COLO668 (cell line): ENCODE measurements around the gene RNF26.

Experiments
- DNase-seq: peaks from one replicate; lab custom pipeline; 2025; ENCODE audit not compliant: unreplicated experiment; lab: John Stamatoyannopoulos, UW

RNF26 gene

DNA sequence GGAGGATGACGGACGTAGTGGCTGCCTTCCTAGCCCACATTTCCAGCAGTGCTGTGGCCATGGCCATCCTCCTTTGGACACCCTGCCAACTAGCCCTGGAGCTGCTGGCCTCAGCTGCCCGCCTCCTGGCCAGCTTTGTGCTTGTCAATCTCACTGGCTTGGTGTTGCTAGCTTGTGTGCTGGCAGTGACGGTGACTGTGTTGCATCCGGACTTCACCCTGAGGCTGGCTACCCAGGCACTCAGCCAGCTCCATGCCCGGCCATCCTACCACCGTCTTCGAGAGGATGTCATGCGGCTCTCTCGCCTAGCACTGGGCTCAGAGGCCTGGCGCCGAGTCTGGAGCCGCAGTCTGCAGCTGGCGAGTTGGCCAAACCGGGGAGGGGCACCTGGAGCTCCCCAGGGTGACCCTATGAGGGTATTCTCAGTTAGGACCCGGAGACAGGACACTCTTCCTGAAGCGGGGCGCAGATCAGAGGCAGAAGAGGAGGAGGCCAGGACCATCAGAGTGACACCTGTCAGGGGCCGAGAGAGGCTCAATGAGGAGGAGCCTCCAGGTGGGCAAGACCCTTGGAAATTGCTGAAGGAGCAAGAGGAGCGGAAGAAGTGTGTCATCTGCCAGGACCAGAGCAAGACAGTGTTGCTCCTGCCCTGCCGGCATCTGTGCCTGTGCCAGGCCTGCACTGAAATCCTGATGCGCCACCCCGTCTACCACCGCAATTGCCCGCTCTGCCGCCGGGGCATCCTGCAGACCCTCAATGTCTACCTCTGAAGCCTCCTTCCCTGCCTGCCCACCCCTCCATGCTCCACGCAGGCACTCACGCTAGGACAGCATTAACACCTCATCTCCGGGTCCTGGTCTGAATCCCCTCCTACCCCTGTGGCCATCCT, 1.6 kb downstream of the RNF26 start:
- no peak for DNase-seq

DNA sequence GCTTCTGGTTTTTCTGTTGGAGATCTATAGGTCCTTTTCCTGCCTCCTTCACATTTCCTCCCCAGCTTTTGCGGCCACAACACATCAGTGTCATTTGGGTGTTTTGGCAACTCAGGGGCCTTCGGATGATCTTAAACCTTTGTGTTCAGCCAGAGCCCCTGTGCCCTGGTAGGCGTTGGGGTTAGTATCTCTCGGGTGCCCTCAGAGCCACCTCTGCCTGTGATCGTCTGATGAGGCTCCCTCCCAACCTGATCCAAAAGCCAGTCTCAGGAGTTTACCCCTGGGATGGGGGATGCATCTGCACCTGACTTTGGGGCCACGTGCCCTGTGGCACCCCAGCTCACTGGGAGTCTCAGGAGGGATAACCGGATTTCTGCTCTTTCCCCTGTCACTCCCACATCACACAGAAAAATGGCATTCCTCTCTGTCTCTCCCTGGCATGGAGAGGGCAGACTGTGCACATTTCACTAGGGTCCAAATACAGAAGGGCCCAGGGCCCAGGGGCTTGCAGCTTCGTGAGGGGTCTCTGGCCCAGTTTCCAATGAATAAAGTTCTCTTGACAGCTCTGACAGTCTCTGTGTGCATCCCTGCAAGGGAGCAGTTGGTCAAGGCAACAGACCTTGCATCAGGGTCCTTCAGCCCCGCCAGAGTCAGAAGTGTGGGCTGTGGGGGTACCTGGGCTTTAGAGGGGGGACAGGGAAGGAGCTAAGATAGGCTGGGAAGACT, 2.6 kb downstream of the RNF26 start:
- no peak for DNase-seq

- DNase-seq, result no peak
Measured at GRCh38 chr11:119337581-119338317, 3.4 kb downstream of the RNF26 start.

DNA sequence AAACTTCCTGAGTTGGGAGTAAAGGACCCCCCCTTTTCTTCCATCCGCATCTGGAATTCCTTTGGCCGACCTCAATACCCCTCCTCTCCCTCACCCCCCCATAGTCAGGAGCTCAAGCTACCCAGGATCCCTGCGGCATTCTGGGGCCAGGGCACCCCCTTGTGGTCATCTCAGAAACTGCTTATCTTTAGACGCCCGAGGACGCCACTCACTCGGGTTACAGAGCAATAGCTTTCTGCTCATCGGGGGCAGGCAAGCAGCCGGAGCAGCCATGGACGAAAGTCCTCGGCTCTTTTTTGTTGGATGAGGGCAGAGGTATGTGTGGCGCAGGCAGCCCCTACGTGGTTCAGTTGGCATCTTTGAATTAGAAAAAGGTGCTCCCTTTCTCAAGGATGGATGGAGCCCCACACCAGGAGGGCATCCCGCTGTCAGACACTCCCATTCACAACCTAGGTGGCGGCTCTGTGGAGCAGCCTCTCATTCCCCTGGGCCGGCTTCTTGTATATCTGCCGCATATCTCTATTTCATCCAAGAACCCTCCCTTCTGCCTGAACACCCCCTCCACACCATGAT, 4.1 kb downstream of the RNF26 start:
- DNase-seq, result peak; percentile 60

DNA sequence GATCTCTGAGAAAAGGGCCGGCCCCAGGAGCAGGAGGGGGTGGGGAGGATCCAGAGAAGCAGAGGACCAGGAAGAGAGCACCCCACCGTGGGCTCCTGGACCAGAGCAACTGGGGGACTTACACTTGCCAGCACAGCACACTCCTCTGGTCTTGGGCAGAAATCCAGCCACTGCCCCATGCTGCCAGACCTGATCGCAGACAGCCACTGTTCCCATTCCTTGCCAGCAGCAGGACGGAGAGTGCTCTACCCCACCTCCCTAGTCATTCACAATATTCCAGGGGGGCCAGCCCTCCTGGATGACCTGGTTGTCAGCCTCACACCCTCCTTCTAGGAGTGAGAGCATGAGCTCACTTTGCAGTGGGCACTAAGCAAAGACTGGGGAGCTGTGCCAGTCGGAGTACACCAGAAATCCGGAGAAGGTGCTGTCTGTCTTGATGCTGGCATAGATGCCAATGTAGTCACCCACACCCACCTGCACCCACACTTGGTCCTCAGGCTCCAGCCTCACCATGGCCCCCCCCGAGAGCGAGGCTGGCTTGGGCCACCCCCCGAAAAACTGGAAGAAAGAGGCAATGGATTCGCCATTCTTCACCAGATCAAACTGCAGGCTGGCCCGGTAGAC, 4.8 kb downstream of the RNF26 start:
- DNase-seq, result no peak

- DNase-seq, result peak; percentile 26
Measured at GRCh38 chr11:119339589-119340334, 5.4 kb downstream of the RNF26 start.

DNA sequence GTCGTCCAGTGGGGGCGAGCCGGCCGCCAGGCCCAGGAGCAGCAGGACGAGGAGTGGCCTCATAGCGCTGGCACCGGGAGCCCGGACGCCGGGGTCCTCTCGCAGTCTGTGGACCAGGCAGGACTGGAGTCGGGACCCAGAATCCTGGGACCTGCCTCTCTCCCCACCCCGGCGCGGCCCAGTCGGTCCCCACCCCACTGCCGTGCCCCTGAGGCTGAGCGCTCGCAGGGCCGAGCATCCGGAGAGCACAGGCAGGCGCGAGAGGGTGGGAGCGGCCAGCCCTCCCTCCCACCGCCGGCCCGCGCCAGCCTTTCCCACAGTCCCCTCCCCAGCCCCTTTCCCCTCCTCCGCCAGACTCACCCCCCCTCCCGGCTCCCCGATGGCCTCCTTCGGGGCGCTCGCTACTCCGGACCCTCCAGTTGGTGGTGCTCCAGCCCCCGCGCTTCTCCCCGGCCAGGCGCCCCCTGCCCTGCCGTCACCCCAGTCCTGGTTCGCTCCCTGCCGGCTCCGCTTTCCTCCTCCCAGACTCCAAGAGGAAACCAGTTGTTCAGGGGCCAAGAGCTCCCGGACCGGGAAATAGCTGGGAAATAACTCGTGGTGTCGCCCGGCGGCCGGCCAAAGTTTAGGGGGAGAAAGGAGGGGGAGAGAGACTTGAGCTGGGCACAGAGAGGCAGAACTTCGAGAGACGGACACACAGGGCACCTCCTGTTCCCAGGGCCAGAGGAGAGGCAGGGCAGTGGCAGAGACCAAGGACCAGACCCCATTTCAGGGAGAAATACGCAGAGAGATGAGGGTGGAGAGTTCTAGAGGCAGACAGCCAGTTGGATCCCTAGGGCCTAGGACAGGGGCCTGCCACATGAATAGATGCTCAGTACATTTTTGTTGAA, 6.3 kb downstream of the RNF26 start, which contains the start of gene C1QTNF5:
Gene C1QTNF5, minus strand, starts transcription at position 549 of the 887 bp plus-strand sequence. Its CDS starts 486 bp downstream, at position 63.
- DNase-seq, result no peak

GRCh38 chr11:119341222-119342022, 7.1 kb downstream of the RNF26 start:
- peak; percentile 25 for DNase-seq

GRCh38 chr11:119342023-119342300, 7.6 kb downstream of the RNF26 start:
- no peak for DNase-seq

DNA sequence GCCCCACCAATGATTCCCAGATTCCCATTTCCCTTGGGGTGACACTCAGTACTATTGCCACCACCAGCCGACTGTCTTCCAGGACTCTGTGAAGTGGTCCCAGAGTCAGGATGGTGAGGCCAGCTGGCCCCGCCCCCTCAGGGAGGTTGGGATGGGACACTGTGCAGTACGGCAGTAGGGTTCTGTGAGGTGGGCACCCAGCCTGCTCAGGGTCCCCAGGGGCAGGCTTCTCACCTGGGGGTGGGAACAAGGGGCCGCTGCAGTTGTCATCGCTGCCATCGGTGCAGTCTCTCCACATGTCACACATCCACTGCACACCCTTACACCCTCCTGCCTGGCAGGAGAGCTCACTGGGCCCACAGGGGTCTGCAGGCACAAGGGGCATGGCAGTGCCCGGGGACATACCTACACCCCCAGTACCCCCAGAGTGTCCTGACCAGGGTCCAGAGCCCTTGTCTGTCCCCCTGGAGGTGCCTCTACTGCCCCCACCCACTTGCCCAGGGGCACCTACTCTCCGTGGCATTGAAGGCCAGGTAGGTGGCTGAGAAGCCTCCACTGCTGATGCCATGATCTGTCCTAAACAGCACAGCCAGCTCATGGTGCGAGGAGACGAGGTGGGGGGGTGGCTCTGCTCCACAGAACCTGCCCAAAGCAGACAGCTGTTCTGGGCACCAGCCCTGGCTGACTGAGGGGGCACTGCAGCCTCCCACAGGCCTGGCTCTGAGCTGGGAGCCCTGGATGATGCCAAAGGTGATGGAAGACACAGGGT, 8.2 kb downstream of the RNF26 start:
- no peak for DNase-seq

GRCh38 chr11:119343726-119344125, 9.4 kb downstream of the RNF26 start:
- no peak for DNase-seq

DNA sequence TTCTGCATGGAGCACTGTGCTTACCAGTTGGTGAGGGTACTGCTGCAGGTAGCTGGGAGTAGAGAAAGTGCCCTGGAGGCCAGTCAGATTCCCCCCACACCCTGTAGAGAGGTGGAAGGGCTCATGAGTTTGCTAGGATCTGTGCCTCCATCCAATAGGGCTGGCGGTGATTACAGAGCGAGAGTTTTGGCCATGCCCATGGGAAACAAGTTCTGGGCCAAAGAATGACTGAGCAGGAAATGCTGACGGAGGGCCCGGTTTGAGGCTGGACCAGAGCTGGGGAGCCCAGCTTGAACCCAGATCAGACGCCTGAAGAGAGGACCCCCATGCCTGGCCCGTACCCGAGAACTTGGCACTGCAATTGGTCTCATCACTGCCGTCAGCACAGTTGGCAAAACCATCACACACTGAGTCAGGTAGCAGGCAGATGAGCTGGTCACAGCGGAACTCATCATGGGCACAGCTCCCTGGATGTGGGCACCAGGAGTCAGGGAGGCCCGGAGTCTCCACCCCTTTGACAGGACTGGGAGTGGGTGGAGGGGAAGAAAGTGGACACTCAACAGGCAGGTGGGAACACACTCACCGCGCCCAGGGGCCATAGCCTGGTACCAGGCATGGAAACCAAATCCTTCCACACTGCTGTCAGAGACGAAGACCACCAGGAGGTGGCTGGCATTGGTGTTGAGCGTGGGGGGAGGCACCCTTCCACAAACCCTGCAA, 10.1 kb downstream of the RNF26 start:
- DNase-seq, result no peak

- no peak for DNase-seq
Measured at GRCh38 chr11:119345685-119346084, 11.4 kb downstream of the RNF26 start.

- no peak for DNase-seq
Measured at GRCh38 chr11:119346605-119347004, 12.3 kb downstream of the RNF26 start, which contains the start of gene MFRP. Gene MFRP (minus strand): TSS chr11:119346705. CDS start chr11:119346513, 192 bp downstream.

GRCh38 chr11:119347242-119347641, 12.9 kb downstream of the RNF26 start:
- DNase-seq, result no peak

GRCh38 chr11:119347940-119348605, 13.7 kb downstream of the RNF26 start:
- DNase-seq, result no peak
